ENCODE results near the gene JAKMIP3. TPM values are rescaled to one million over a fixed set of nuclear protein-coding genes. Genes with fewer than 3 reads are reported as not detected.

JAKMIP3 gene
- total RNA-seq, 4 donors from 2014 or later, result 0.26 to 1.3 (median 1.2) TPM; not detected in 1

DNA sequence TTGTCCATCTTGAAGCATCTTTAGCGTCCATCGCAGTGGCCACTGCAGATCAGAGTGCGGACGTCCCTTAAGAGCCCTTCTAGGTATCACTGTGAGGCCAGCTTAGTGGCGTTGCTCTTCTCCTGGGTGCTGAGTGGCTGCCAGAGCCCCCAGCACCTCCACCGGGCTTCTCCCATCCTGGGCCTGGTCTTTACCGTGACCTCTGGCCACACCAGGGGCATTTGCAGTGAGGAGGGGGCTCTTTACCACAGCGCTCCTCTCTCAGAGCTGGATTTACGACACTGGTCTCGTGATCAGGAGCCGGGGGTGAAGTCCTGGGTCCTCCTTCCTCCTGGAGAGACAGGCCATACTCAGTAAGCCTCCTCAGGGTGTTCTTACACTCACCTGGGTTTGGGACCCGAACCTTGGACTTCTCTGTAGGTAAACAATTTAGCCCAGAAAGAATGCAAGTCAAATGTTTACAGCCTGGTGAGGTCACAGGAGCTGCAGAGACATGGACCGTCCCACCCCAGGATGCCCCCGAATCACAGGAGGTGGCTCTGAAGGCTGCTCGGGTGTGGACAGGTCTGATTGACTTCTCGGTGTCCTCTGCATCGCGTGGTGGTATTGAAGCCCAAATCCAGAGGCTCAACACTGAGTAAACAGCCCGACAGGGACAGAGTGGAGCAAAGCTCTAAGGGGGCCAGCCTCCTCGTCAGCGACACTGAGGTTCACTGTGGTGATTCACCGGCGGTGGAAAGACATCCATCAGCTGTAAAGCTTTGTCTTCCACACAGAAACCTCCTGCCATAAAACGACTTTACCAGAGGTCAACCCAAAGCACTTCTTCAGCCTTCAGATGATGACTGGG is 33.0 kb downstream of the JAKMIP3 start:
- TF ChIP-seq POLR2A (IDR thresholded peaks at IDR 0.05) (no peak), CTCF (IDR thresholded peaks at IDR 0.05) (no peak)
- H3K27me3 ChIP-seq, result no peaks in the 10 kb centered on the region
- H3K27ac ChIP-seq, result no peak overlapping the region
- no peaks in the 10 kb centered on the region for H3K36me3 ChIP-seq
- no peak for DNase-seq
- no peak overlapping the region for H3K4me3 ChIP-seq
- no peaks in the 10 kb centered on the region for H3K9me3 ChIP-seq
- no peaks in the 10 kb centered on the region for H3K4me1 ChIP-seq
- intact Hi-C loops (cut with DNase I; ENCODE audit: low total_unique reads), result no loop called here

GRCh38 chr10:132099389-132100090 is 33.8 kb downstream of the JAKMIP3 start:
- Histone ChIP-seq H3K27ac (no peak overlapping the region), H3K4me1 (no peaks in the 10 kb centered on the region), H3K4me3 (no peak overlapping the region), H3K9me3 (no peaks in the 10 kb centered on the region), H3K27me3 (no peaks in the 10 kb centered on the region), H3K36me3 (no peaks in the 10 kb centered on the region)
- DNase-seq, result no peak
- TF ChIP-seq CTCF (IDR thresholded peaks at IDR 0.05), result no peak
- intact Hi-C loops (cut with DNase I; ENCODE audit: low total_unique reads), result no loop called here

- intact Hi-C loops (cut with DNase I; ENCODE audit: low total_unique reads), result no loop called here
- no peak for DNase-seq
These were observed 34.3 kb downstream of the JAKMIP3 start for GRCh38 chr10:132100091-132100481.

DNA sequence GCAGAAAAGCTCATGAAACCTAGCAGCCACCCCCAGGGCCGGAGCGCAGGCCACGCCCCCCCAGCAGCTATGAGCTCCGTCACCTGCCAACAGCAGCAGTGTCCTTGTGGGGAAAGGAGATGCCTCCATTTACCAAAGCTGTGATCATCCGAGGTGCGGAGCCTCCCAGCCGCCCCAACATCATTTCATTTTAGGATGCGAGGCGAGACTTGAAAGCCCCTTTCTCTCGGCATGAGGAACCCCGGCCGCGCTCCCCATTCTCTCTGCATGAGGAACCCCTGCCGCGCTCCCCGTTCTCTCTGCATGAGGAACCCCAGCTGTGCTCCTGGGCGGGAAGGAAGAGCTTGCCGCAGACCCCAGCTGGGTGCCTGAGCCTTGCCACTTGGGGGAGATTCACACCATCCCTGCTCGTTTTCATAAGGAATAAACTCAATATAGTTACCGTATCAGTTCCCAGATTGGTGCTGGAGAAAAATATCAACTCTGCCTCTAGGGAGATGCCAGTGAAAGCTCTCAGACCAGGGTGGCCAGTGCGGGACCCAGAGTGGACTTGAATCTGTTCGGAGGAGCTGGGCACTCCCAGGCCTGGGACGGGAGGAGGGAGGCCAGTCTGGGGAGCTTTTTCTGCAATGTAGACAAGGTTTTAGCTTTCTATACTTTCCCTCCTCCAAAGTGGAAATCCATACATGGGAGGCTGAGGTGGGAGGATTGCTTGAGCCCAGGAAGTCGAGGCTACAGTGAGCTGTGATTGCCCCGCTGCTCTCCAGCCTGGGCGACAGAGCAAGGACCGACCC is 35.0 kb downstream of the JAKMIP3 start:
- H3K4me1 ChIP-seq, result no peaks in the 10 kb centered on the region
- DNase-seq, result no peak
- TF ChIP-seq CTCF (IDR thresholded peaks at IDR 0.05) (no peak), POLR2A (IDR thresholded peaks at IDR 0.05) (no peak)
- H3K36me3 ChIP-seq, result no peaks in the 10 kb centered on the region
- no peak overlapping the region for H3K4me3 ChIP-seq
- no peaks in the 10 kb centered on the region for H3K27me3 ChIP-seq
- no peak overlapping the region for H3K27ac ChIP-seq
- H3K9me3 ChIP-seq, result no peaks in the 10 kb centered on the region
- intact Hi-C loops (cut with DNase I; ENCODE audit: low total_unique reads), result no loop called here

More at GRCh38 chr10:132100091-132100481, 34.3 kb downstream of the JAKMIP3 start:
- H3K27ac ChIP-seq, result no peak overlapping the region
- no peaks in the 10 kb centered on the region for H3K9me3 ChIP-seq
- no peak overlapping the region for H3K4me3 ChIP-seq
- H3K36me3 ChIP-seq, result no peaks in the 10 kb centered on the region
- TF ChIP-seq CTCF (IDR thresholded peaks at IDR 0.05) (no peak), POLR2A (IDR thresholded peaks at IDR 0.05) (no peak)
- H3K4me1 ChIP-seq, result no peaks in the 10 kb centered on the region
- no peaks in the 10 kb centered on the region for H3K27me3 ChIP-seq

Data from uterus (tissue), 4 donors.